ENCODE results near the gene REXO1. TPM values are rescaled to one million over a fixed set of nuclear protein-coding genes. Genes with fewer than 3 reads are reported as not detected.
A peak's percentile ranks its signal among the peaks of the same experiment; 100 is the strongest.

The REXO1 gene
- polyA plus RNA-seq, 1 experiment, result 5.4 TPM

DNA sequence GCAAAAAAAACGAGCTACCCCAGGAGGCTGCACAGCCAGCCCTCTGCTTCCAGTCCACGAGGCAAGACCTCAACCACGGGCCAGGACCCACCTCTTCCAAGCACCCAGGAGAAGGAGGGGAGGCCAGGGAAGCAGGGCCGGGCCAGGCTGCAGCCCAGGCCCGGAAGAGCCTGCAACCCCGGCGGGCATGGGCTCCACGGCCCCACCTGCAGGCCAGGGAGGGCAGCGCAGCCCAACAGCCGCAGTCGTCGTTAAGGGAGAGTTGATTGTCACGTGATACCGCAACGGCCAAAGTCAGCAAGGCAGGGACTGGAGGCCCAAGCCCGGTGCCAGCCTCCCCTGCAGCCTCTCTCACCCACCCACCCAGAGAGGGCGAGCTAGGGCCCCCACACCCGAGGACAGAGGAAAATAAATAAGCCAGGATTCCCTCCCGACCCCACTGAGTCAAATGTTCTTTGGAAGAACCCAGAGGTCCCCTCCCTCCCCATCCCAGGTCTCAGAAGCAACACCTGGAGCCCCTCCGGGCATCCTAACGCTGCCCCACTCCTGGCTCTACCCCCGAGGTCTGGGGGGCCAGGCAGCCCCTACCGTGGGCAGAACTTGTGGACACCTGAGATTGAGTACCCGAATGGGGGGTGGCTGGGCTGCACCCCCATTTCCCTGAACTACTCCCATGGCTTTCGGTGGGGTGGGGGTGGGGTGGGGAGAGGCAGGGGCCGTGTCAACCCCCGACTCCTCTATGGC, 5.2 kb upstream of the REXO1 start:
- DNase-seq (ENCODE audit: low read depth, low spot score), result no peak
- no peak overlapping the region for H3K4me3 ChIP-seq (ENCODE audit: low read depth, low read length)
- ChIA-PET CTCF (interaction anchor here (1.4 kb wide), 1 partner anchor 15 kb away, joined by 4 read pairs; no protein-coding TSS in a partner anchor), POLR2A (interaction anchor here (0.6 kb wide), 1 partner anchor 66 kb away, joined by 11 read pairs; no protein-coding TSS in a partner anchor)
- H3K27me3 ChIP-seq (ENCODE audit: control insufficient read depth, insufficient read depth, low read length), result no peaks in the 10 kb centered on the region
- TF ChIP-seq, protein P1, sequence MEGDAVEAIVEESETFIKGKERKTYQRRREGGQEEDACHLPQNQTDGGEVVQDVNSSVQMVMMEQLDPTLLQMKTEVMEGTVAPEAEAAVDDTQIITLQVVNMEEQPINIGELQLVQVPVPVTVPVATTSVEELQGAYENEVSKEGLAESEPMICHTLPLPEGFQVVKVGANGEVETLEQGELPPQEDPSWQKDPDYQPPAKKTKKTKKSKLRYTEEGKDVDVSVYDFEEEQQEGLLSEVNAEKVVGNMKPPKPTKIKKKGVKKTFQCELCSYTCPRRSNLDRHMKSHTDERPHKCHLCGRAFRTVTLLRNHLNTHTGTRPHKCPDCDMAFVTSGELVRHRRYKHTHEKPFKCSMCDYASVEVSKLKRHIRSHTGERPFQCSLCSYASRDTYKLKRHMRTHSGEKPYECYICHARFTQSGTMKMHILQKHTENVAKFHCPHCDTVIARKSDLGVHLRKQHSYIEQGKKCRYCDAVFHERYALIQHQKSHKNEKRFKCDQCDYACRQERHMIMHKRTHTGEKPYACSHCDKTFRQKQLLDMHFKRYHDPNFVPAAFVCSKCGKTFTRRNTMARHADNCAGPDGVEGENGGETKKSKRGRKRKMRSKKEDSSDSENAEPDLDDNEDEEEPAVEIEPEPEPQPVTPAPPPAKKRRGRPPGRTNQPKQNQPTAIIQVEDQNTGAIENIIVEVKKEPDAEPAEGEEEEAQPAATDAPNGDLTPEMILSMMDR (IDR thresholded peaks at IDR 0.05; ENCODE audit: low read depth, low read length), result peak; percentile 92
- H3K27ac ChIP-seq (ENCODE audit: low read depth, low read length), result no peak overlapping the region
- H3K9me3 ChIP-seq (ENCODE audit: control insufficient read depth, insufficient read depth, low read length), result no peaks in the 10 kb centered on the region; the same call in 1 of the 2 replicates

DNA sequence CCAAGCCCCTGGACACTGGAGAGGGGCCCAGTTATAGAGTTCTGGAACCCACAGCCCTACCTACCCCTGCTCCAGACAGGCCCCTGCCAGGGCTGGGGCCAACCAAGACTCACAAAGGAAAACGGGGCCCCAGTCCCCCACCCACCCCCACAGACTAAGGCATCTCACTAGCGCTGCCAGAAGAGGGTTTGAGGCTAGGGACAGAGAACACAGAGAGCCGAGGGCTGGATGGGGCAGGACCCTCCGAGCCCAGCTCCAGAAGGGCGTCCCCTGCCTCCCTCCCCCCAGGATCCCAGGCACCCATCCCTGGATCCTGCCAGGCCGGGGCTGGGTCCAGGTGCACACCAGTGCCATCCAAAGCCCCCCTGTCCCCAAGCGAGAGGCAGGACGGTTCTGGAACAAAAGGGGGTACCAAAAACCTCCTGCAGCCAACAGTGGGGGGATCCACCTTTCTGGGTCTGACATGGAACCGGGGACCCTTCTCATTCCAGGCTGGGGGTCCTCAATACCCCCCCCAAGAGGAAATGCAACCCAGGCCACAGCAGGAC, 4.4 kb upstream of the REXO1 start:
- TF ChIP-seq, protein P1 (IDR thresholded peaks at IDR 0.05; ENCODE audit: low read depth, low read length), result no peak
- Histone ChIP-seq H3K4me3 (ENCODE audit: low read depth, low read length) (no peak overlapping the region), H3K9me3 (ENCODE audit: control insufficient read depth, insufficient read depth, low read length) (no peaks in the 10 kb centered on the region; the same call in 1 of the 2 replicates), H3K27ac (ENCODE audit: low read depth, low read length) (no peak overlapping the region), H3K27me3 (ENCODE audit: control insufficient read depth, insufficient read depth, low read length) (no peaks in the 10 kb centered on the region)
- CTCF ChIA-PET, result interaction anchor here (1.4 kb wide), 1 partner anchor 14 kb away, joined by 4 read pairs; no protein-coding TSS in a partner anchor
- POLR2A ChIA-PET, result interaction anchor here (0.6 kb wide), 1 partner anchor 67 kb away, joined by 11 read pairs; no protein-coding TSS in a partner anchor
- DNase-seq (ENCODE audit: low read depth, low spot score), result no peak

DNA sequence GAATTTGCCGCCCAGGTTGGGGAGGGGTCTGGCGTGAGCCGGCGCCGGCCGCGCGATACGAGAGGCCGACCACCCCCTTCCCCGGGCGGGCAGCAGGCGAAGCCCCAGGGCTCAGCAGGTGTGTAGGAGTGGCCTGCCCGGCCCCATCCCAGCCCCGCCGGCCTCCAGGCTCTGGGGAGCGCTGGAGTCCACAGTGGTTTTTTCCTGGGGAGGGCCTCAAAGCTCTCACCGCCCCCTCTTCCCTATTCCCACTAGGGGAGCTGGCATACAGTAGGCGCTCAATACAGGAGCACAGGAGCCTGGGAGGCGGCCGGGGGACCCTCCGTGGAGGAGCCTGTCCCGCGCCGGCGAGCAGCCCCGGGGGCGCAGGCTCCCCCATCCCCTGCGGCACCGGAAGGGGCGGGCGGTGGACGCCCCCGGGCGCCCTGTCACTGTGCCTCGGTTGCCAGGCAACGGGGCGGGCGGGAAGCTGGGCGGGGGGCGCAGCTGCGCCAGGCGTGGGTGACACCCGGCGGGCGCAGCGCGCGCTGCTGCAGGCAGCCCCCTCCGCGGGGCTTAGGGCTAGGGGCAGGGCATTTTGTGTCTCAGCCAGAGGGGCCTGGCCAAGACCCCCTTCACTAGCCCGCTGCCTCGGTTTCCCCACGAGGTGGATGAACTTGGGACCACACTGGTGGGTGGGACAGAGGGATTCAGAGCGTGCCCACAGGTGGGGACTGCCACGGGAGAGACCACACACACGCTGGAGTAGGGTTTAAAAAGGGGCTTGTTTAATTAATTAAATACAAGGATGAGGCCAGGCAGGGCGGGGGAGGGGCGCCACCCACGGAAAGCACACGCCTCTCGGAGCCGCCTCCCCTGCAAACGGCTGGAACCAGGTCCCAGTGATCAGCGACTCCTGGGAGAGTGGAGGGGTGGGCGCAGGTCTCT, 3.6 kb upstream of the REXO1 start:
- CTCF ChIA-PET, result no interaction called here

DNA sequence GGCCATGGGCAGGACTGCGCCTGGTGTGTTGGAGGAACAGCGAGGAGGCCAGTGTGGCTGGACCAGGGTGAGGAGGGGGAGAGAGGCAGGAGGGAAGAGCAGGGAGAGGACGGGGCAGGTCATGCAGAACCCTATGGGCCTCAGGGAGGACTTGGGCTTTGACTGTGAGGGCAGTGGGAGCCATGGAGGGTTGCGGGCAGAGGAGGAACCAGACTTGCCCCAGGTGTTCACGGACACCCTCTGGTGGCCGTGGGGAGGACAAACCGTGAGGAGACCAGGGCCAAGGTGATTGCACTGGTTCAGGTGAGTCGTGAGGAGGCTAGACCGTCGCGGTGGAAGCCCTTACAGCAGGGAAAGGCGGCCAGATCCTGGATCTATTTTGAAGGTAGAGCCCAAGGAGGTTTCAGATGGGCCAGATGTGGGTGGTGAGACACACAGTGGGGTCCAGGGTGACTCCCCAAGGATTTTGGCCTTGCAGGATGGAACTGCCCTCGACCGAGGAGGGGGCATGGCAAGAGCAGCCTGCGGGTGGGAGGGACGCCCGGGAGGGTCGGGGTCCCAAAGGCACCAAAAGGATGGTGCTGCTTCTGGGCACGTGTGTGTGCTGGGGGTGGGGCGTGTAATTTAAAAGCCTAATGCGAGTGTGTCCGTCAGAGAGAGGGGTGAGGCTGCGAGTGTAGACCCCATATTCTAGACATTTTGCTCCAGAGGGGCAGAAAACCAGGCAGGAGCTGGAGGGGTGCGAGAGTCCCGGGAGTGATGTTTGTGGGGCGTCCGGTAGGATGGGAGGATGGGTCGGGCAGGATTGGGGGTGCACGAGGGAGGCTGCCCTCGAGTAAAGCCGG, 2.7 kb upstream of the REXO1 start:
- no peak overlapping the region for H3K4me3 ChIP-seq (ENCODE audit: low read depth, low read length)
- POLR2A ChIA-PET, result no interaction called here
- no peak for DNase-seq (ENCODE audit: low read depth, low spot score)
- no peak overlapping the region for H3K27ac ChIP-seq (ENCODE audit: low read depth, low read length)
- no peaks in the 10 kb centered on the region; the same call in 1 of the 2 replicates for H3K9me3 ChIP-seq (ENCODE audit: control insufficient read depth, insufficient read depth, low read length)
- no peaks in the 10 kb centered on the region for H3K27me3 ChIP-seq (ENCODE audit: control insufficient read depth, insufficient read depth, low read length)
- CTCF ChIA-PET, result no interaction called here
- TF ChIP-seq, protein P1 (IDR thresholded peaks at IDR 0.05; ENCODE audit: low read depth, low read length), result 0 out of 2 replicates have a peak, but pooled peaks have one; percentile 16

More for the DNA sequence above, 3.6 kb upstream of the REXO1 start:
- Histone ChIP-seq H3K27ac (ENCODE audit: low read depth, low read length) (no peak overlapping the region), H3K27me3 (ENCODE audit: control insufficient read depth, insufficient read depth, low read length) (no peaks in the 10 kb centered on the region), H3K4me3 (ENCODE audit: low read depth, low read length) (no peak overlapping the region), H3K9me3 (ENCODE audit: control insufficient read depth, insufficient read depth, low read length) (no peaks in the 10 kb centered on the region; the same call in 1 of the 2 replicates)
- TF ChIP-seq, protein P1 (IDR thresholded peaks at IDR 0.05; ENCODE audit: low read depth, low read length), result no peak
- POLR2A ChIA-PET, result no interaction called here
- no peak for DNase-seq (ENCODE audit: low read depth, low spot score)
